COLO829 (cell line): Measurements from ENCODE around the gene NOX1.
"Not testable (repeated sequence)": the region's sequence is repeated elsewhere in the genome, so short reads cannot be mapped to it uniquely, and the experiment has no call there.

Source experiments
- DNase-seq: peaks from one replicate; pipeline ENCODE4 v3.0.0; 2012; ENCODE audit warnings: low spot score

The NOX1 gene

GRCh38 chrX:100819534-100819836, 54.7 kb downstream of the NOX1 start:
- DNase-seq = no peak

GRCh38 chrX:100817340-100817739, 56.8 kb downstream of the NOX1 start:
- no peak for DNase-seq

GRCh38 chrX:100812216-100813158, 61.7 kb downstream of the NOX1 start:
- DNase-seq = no peak

GRCh38 chrX:100808265-100808664, 65.9 kb downstream of the NOX1 start:
- DNase-seq = not testable (repeated sequence)

GRCh38 chrX:100804780-100805179, 69.4 kb downstream of the NOX1 start:
- no peak for DNase-seq

- DNase-seq = no peak
Measured at GRCh38 chrX:100802843-100803242, 71.3 kb downstream of the NOX1 start.

GRCh38 chrX:100798484-100799214, 75.5 kb downstream of the NOX1 start:
- DNase-seq = no peak

- DNase-seq = no peak
Measured at GRCh38 chrX:100797359-100797758, 76.8 kb downstream of the NOX1 start.

- DNase-seq = not testable (repeated sequence)
Measured at GRCh38 chrX:100796371-100796770, 77.8 kb downstream of the NOX1 start.
